ENCODE measurements around the gene ABHD14A.

GRCh38 chr3:51988286-51989146 lies 13.7 kb downstream of the ABHD14A start:
- TF ChIP-seq CTCF (IDR thresholded peaks at IDR 0.05; ENCODE audit: insufficient read depth, low read length, poor library complexity, severe bottlenecking) (no peak), EZH2phosphoT487 (conservative IDR thresholded peaks at IDR 0.05; ENCODE audit: low read length) (no peak)

Measured in SU-DHL-6 (cell line).